Measurements from ENCODE around the gene COBLL1.

GRCh38 chr2:164784376-164784775 lies 57.2 kb downstream of the COBLL1 start:
- no peak for TF ChIP-seq CTCF (conservative IDR thresholded peaks at IDR 0.05)
- no peak for TF ChIP-seq ZFX (IDR thresholded peaks at IDR 0.05)

All from C4-2B (cell line).